Panc1 (cell line): ENCODE measurements around the gene ZBED4.

Experiments
- CTCF ChIP-seq: fragments of 450-650 bp; IDR thresholded peaks from 2 replicates; pipeline ENCODE4 v1.5.1; 2017; ENCODE audit warnings: mild to moderate bottlenecking
- POLR2AphosphoS5 ChIP-seq: IDR thresholded peaks from 2 replicates; pipeline ENCODE4 v1.6.1; 2012; ENCODE audit warnings: mild to moderate bottlenecking, low read depth, low read length, moderate library complexity

GRCh38 chr22:49938565-49939136, 85.0 kb downstream of the ZBED4 start:
- no peak for TF ChIP-seq POLR2AphosphoS5
- TF ChIP-seq CTCF, result no peak
